Activated CD8-positive, alpha-beta memory T cell treated with anti-CD3 and anti-CD28 coated beads, Interleukin-2, amount 10 ng/mL, durations not matched to agents 7 days and 5 days (primary cell): ENCODE results near the gene CPED1. TPM values are rescaled to one million over a fixed set of nuclear protein-coding genes. Genes with fewer than 3 reads are reported as not detected.
"Not testable (repeated sequence)": the region's sequence is repeated elsewhere in the genome, so short reads cannot be mapped to it uniquely, and the experiment has no call there.

Source experiments
- ATAC-seq: fragments of 150-1000 bp; cut with Tn5 transposase; one replicate; pipeline ENCODE4 v1.10.0; 2021; ENCODE audit warnings: moderate library complexity
- CTCF ChIA-PET: fragments of 350-600 bp; sonication (Branson Sonifier 250); formaldehyde crosslinking; loops from one replicate; lab custom pipeline; 2021; ENCODE audit warnings: antibody characterized with exemption; lab: Charles Lee
- DNase-seq: peaks from one replicate; pipeline ENCODE4 v3.0.0-alpha.2; 2020
- H3K27ac Mint-ChIP-seq: one replicate; pipeline ENCODE4 v1.8.0; 2021; ENCODE audit warnings: mild to moderate bottlenecking, mixed read lengths
- H3K27me3 Mint-ChIP-seq: one replicate; pipeline ENCODE4 v1.8.0; 2021; ENCODE audit warnings: mixed read lengths
- H3K36me3 Mint-ChIP-seq: one replicate; pipeline ENCODE4 v1.8.0; 2021; ENCODE audit warnings: mild to moderate bottlenecking, mixed read lengths
- H3K4me1 Mint-ChIP-seq: one replicate; pipeline ENCODE4 v1.8.0; 2021; ENCODE audit warnings: mixed read lengths
- H3K4me3 Mint-ChIP-seq: one replicate; pipeline ENCODE4 v1.8.0; 2021; ENCODE audit warnings: mild to moderate bottlenecking, moderate library complexity, mixed read lengths
- H3K9me3 Mint-ChIP-seq: one replicate; pipeline ENCODE4 v1.8.0; 2022; ENCODE audit warnings: low read depth, mixed read lengths
- total RNA-seq, 2 experiments: library from RNA; stranded (reverse); gene quantifications; one replicate each; pipeline ENCODE4 v1.2.3, GENCODE V29; 2021

Gene CPED1
- total RNA-seq, 2 experiments from 2014 or later = 0.16 TPM; not detected in 1

- H3K4me3 Mint-ChIP-seq = no peak overlapping the region
- no peaks in the 10 kb centered on the region for H3K4me1 Mint-ChIP-seq
- CTCF ChIA-PET = interaction anchor here (1.1 to 1.2 kb wide), 2 partner anchors 9 to 114 kb away, joined by 3 read pairs; no protein-coding TSS in a partner anchor
- DNase-seq (no peak), ATAC-seq (no peak)
- H3K9me3 Mint-ChIP-seq = no peaks in the 10 kb centered on the region
- no peak overlapping the region for H3K27ac Mint-ChIP-seq
- H3K36me3 Mint-ChIP-seq = no peaks in the 10 kb centered on the region
- H3K27me3 Mint-ChIP-seq = peaks cover 31% of the 10 kb centered on the region
Measured at GRCh38 chr7:121101621-121102020, 113.1 kb downstream of the CPED1 start.

GRCh38 chr7:121102619-121103018 is 114.1 kb downstream of the CPED1 start:
- DNase-seq (no peak), ATAC-seq (no peak)
- Mint-ChIP-seq H3K27ac (no peak overlapping the region), H3K4me3 (no peak overlapping the region), H3K9me3 (no peaks in the 10 kb centered on the region), H3K4me1 (no peaks in the 10 kb centered on the region), H3K27me3 (peaks cover 33% of the 10 kb centered on the region), H3K36me3 (no peaks in the 10 kb centered on the region)
- CTCF ChIA-PET = interaction anchor here (1.1 to 3.9 kb wide), 2 partner anchors 115 to 296 kb away, joined by 3 to 10 read pairs; no protein-coding TSS in a partner anchor

GRCh38 chr7:121103086-121103485 is 114.6 kb downstream of the CPED1 start:
- ATAC-seq (no peak), DNase-seq (no peak)
- no peaks in the 10 kb centered on the region for H3K36me3 Mint-ChIP-seq
- H3K4me3 Mint-ChIP-seq = no peak overlapping the region
- H3K4me1 Mint-ChIP-seq = no peaks in the 10 kb centered on the region
- CTCF ChIA-PET = interaction anchor here (3.9 kb wide), 1 partner anchor 297 kb away, joined by 10 read pairs; no protein-coding TSS in a partner anchor
- H3K9me3 Mint-ChIP-seq = no peaks in the 10 kb centered on the region
- H3K27ac Mint-ChIP-seq = no peak overlapping the region
- peaks cover 33% of the 10 kb centered on the region for H3K27me3 Mint-ChIP-seq

DNA sequence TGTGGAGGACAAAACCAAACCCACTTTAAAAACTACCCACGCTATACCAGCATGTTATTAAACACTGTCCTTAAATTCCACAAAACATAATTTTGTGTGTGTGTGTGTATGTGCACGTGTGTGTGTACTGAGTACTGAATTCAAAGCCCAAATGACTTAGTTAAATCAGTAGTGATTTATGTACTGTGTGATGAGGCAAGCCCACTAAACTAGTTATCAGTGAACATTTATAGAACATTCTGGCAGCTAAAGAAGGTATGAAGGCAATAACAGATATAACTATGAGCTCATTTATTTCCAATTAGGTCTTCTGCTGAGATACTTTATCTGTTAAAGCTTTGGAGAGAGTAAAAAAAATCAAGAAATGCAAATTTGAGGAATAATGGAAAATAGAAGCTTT is 115.1 kb downstream of the CPED1 start:
- Mint-ChIP-seq H3K27me3 (peaks cover 33% of the 10 kb centered on the region), H3K4me1 (no peaks in the 10 kb centered on the region)
- ATAC-seq = no peak

DNA sequence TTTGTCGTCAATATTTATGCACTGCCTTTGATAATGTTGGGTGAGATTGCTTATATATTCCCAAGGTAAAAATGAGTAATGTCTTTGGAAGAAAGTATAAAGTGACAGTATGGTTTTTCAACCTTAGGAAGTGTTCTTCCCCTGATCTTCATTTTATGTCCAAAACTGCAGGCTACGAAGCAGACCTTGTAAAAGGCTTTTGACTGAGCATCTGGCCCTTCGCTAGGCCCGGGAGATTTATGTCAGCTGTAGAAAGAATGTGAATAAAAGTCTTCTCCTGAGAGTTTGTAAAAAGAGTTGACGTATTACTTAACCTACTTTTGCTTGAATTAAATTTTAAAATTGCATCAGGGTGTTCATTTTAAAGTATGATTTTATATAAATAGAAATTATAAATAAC is 116.8 kb downstream of the CPED1 start:
- ATAC-seq (no peak), DNase-seq (no peak)
- H3K4me1 Mint-ChIP-seq = no peaks in the 10 kb centered on the region
- CTCF ChIA-PET = interaction anchor here (3.9 kb wide), 1 partner anchor 299 kb away, joined by 10 read pairs; no protein-coding TSS in a partner anchor
- no peaks in the 10 kb centered on the region for H3K36me3 Mint-ChIP-seq
- no peaks in the 10 kb centered on the region for H3K9me3 Mint-ChIP-seq
- no peak overlapping the region for H3K27ac Mint-ChIP-seq
- H3K27me3 Mint-ChIP-seq = peaks cover 39% of the 10 kb centered on the region
- no peak overlapping the region for H3K4me3 Mint-ChIP-seq

More for the DNA sequence above, 115.1 kb downstream of the CPED1 start:
- H3K9me3 Mint-ChIP-seq = no peaks in the 10 kb centered on the region
- H3K36me3 Mint-ChIP-seq = no peaks in the 10 kb centered on the region
- no peak overlapping the region for H3K27ac Mint-ChIP-seq
- H3K4me3 Mint-ChIP-seq = no peak overlapping the region
- CTCF ChIA-PET = interaction anchor here (3.9 kb wide), 1 partner anchor 297 kb away, joined by 10 read pairs; no protein-coding TSS in a partner anchor
- DNase-seq = no peak

DNA sequence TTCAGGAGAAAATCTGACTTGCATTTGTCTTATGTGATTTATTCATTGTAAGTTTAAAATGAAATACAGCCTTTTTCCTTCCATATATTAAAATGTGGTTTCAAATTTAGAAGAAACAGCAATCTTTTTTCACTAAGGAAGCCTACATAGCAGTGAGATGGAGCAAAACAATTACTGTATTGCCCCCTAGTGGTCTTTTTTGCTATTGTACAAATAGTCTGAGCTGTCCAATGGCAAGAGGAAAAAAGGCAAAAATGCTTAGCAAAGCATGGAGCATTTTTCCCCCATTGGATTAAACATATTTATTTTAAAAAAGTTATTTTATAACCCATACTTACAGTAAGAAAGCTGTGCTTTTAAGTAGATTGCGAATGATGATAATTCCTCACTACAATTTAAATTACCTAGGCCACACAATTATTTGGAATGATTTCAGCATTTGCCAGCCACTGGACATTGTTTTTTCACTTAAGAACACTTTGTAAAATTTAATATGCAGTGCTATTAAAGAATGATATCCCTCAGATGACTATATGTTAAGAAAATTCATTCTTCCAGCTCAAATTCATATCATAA is 119.5 kb downstream of the CPED1 start:
- DNase-seq = no peak
- CTCF ChIA-PET = interaction anchor here (0.6 to 3.6 kb wide), 14 partner anchors 9 to 887 kb away, joined by 3 to 35 read pairs (median 4); partner anchors contain the start of gene CPED1
- no peak overlapping the region for H3K4me3 Mint-ChIP-seq

GRCh38 chr7:121109145-121109544 is 120.6 kb downstream of the CPED1 start:
- Mint-ChIP-seq H3K27me3 (peaks cover 29% of the 10 kb centered on the region), H3K27ac (no peak overlapping the region), H3K4me1 (no peaks in the 10 kb centered on the region), H3K36me3 (no peaks in the 10 kb centered on the region), H3K4me3 (no peak overlapping the region), H3K9me3 (no peaks in the 10 kb centered on the region)
- no peak for DNase-seq
- CTCF ChIA-PET = interaction anchor here (1.3 to 3.6 kb wide), 4 partner anchors 10 to 317 kb away, joined by 3 to 35 read pairs (median 10); partner anchors contain the start of gene CPED1
- ATAC-seq = no peak

More for the DNA sequence above, 119.5 kb downstream of the CPED1 start:
- H3K36me3 Mint-ChIP-seq = no peaks in the 10 kb centered on the region
- peak; percentile 85 for ATAC-seq
- H3K27me3 Mint-ChIP-seq = peaks cover 34% of the 10 kb centered on the region
- H3K27ac Mint-ChIP-seq = no peak overlapping the region
- H3K9me3 Mint-ChIP-seq = no peaks in the 10 kb centered on the region
- H3K4me1 Mint-ChIP-seq = no peaks in the 10 kb centered on the region

DNA sequence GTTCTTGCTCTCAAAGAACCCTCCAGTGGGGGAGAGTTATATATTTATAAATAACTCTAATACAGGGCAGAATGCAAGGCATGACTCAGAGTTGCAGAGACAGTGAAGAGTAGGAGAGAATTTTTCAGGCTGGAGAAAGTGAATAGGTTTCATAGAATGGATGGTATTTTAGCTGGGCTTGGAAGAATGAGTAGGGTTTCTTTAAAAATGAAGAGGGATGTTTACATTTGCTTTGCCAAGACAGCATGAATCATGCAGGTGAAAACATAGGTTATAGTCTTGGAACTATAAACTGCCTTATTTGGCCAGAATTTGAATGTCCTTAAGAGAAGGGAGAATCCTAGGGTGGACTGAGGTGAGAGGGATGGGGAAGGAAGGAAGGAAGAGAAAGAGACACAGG is 124.8 kb downstream of the CPED1 start:
- Mint-ChIP-seq H3K27ac (no peak overlapping the region), H3K27me3 (peaks cover 20% of the 10 kb centered on the region)

DNA sequence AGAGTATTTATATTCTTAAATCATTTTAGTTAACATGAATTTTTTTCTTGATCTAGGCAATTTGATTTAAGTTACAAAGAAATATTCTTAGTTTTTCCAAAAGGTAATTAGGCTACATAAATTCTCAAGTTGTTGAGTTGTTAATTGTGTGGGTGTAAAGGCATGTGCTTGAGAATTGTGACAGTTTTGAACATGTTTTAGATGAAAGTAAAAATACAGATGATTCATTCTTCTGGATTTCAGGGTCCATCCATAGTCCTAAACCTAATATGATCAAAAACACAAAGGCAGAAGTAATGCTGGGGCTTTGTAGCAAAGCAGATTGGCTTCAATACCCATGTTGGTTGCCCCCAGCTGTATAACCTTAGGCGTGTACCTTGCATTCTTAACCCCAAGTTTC is 127.9 kb downstream of the CPED1 start:
- Mint-ChIP-seq H3K4me1 (no peaks in the 10 kb centered on the region), H3K27ac (no peak overlapping the region), H3K4me3 (no peak overlapping the region), H3K27me3 (peaks cover 2% of the 10 kb centered on the region), H3K36me3 (no peaks in the 10 kb centered on the region), H3K9me3 (no peaks in the 10 kb centered on the region)
- ATAC-seq (no peak), DNase-seq (no peak)
- CTCF ChIA-PET = no interaction called here

More for the DNA sequence above, 124.8 kb downstream of the CPED1 start:
- Mint-ChIP-seq H3K9me3 (no peaks in the 10 kb centered on the region), H3K4me1 (no peaks in the 10 kb centered on the region), H3K36me3 (no peaks in the 10 kb centered on the region), H3K4me3 (no peak overlapping the region)
- ATAC-seq (no peak), DNase-seq (no peak)
- CTCF ChIA-PET = no interaction called here

DNA sequence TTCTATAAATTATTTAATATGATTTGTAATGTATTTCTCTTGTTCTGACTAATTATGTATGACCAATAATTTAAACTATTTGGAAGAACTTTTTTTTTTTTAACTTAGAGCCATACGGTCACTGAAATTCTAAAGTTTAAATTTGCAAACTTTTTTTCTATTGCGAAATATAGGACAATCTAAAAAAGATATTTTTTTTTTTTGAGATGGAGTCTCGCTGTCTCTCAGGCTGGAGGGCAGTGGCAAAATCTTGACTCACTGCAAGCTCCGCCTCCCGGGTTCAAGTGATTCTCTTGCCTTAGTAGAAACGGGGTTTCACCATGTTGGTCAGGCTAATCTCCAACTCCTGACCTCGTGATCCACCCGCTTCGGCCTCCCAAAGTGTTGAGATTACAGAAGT is 130.5 kb downstream of the CPED1 start:
- no peaks in the 10 kb centered on the region for H3K27me3 Mint-ChIP-seq
- H3K36me3 Mint-ChIP-seq = no peaks in the 10 kb centered on the region

GRCh38 chr7:121123032-121123431 is 134.5 kb downstream of the CPED1 start:
- Mint-ChIP-seq H3K4me3 (no peak overlapping the region), H3K36me3 (no peaks in the 10 kb centered on the region), H3K4me1 (no peaks in the 10 kb centered on the region), H3K9me3 (no peaks in the 10 kb centered on the region), H3K27me3 (peaks cover 5% of the 10 kb centered on the region), H3K27ac (no peak overlapping the region)
- CTCF ChIA-PET = no interaction called here
- no peak for ATAC-seq
- no peak for DNase-seq

More for the DNA sequence above, 130.5 kb downstream of the CPED1 start:
- DNase-seq = no peak
- H3K4me3 Mint-ChIP-seq = no peak overlapping the region
- H3K4me1 Mint-ChIP-seq = no peaks in the 10 kb centered on the region
- H3K9me3 Mint-ChIP-seq = no peaks in the 10 kb centered on the region
- H3K27ac Mint-ChIP-seq = no peak overlapping the region
- ATAC-seq = no peak
- CTCF ChIA-PET = no interaction called here

- DNase-seq, ATAC-seq, H3K27me3 Mint-ChIP-seq, H3K4me1 Mint-ChIP-seq, H3K27ac Mint-ChIP-seq, H3K9me3 Mint-ChIP-seq, H3K36me3 Mint-ChIP-seq, H3K4me3 Mint-ChIP-seq: not testable (repeated sequence)
- CTCF ChIA-PET = interaction anchor here (1.5 kb wide), 1 partner anchor 869 kb away, joined by 3 read pairs; no protein-coding TSS in a partner anchor
Measured at GRCh38 chr7:121125454-121125853, 136.9 kb downstream of the CPED1 start.

- Mint-ChIP-seq H3K9me3 (no peaks in the 10 kb centered on the region), H3K36me3 (no peaks in the 10 kb centered on the region), H3K4me3 (no peak overlapping the region), H3K27ac (no peak overlapping the region), H3K27me3 (peaks cover 8% of the 10 kb centered on the region), H3K4me1 (no peaks in the 10 kb centered on the region)
- DNase-seq (no peak), ATAC-seq (no peak)
- CTCF ChIA-PET = interaction anchor here (1.5 kb wide), 1 partner anchor 868 kb away, joined by 3 read pairs; no protein-coding TSS in a partner anchor
Measured at GRCh38 chr7:121126201-121126600, 137.7 kb downstream of the CPED1 start.
